Endothelial cell of umbilical vein (primary cell): ENCODE results near the gene HMBS. TPM values are rescaled to one million over a fixed set of nuclear protein-coding genes. Genes with fewer than 3 reads are reported as not detected.

Experiments
- BruUV-seq: library from RNA; stranded (reverse); fragments of 400-500 nt; replicated peaks from 2 replicates; lab custom pipeline; 2021; lab: Mats Ljungman, UMichigan
- CTCF ChIA-PET: fragments of 300-600, 350-600 bp; sonication (Branson Sonifier 250); formaldehyde crosslinking; loops from one replicate; lab custom pipeline; 2021; ENCODE audit warnings: antibody characterized with exemption, inconsistent platforms; lab: Charles Lee
- POLR2A ChIA-PET: fragments of 300-600, 350-600 bp; sonication (Branson Sonifier 250); formaldehyde crosslinking; loops from one replicate; lab custom pipeline; 2021; ENCODE audit warnings: antibody characterized with exemption, inconsistent platforms; lab: Charles Lee
- DNase-seq: peaks from one replicate; pipeline ENCODE4 v3.0.0-alpha.2; 2011; ENCODE audit warnings: low read depth, low spot score
- FAIRE-seq: peaks from 2 replicates; lab custom pipeline; 2011; peaks lifted over from hg19 to GRCh38; lab: Jason Lieb, UNC
- H2AFZ ChIP-seq: 2 replicates; pipeline ENCODE4 v1.6.0; 2012; ENCODE audit warnings: low read depth, low read length, control low read depth, inconsistent platforms
- H3K27ac ChIP-seq: 2 replicates; pipeline ENCODE4 v1.5.1; 2011; ENCODE audit warnings: low read depth, mild to moderate bottlenecking, control low read depth, low read length, moderate library complexity; ENCODE audit not compliant: insufficient read depth
- H3K27me3 ChIP-seq, 2 experiments: 2 replicates each; pipeline versions ENCODE4 v1.6.0 to v1.6.1; 2011; ENCODE audit warnings: low read length in 2 of 2, mixed read lengths in 1 of 2; ENCODE audit not compliant: control insufficient read depth in 2 of 2, insufficient read depth in 2 of 2
- H3K36me3 ChIP-seq, 2 experiments: 2 replicates in 1 of 2; 3 replicates in 1 of 2; pipeline ENCODE4 v1.5.1; 2011; ENCODE audit warnings: low read length in 2 of 2, mild to moderate bottlenecking in 1 of 2, moderate library complexity in 1 of 2; ENCODE audit not compliant: control insufficient read depth in 2 of 2, insufficient read depth in 2 of 2; ENCODE audit errors: extremely low read depth in 1 of 2
- H3K4me1 ChIP-seq: 3 replicates; pipeline ENCODE4 v1.5.1; 2011; ENCODE audit warnings: mild to moderate bottlenecking, low read length; ENCODE audit not compliant: control insufficient read depth, insufficient read depth; ENCODE audit errors: extremely low read depth
- H3K4me2 ChIP-seq: 2 replicates; pipeline ENCODE4 v1.6.1; 2011; ENCODE audit warnings: low read length, control low read depth, mixed read lengths; ENCODE audit not compliant: insufficient read depth
- H3K4me3 ChIP-seq, 3 experiments: fragments of 200-600 bp in 1 of 3; sonication (generic), shearing (Covaris generic) in 1 of 3; replicated peaks in 1 of 3; 2 replicates each; pipeline ENCODE4 v1.5.1; 2011 to 2016; ENCODE audit warnings: control low read depth in 3 of 3, low read length in 3 of 3, mild to moderate bottlenecking in 2 of 3, inconsistent platforms in 1 of 3, low read depth in 1 of 3, moderate library complexity in 1 of 3; ENCODE audit not compliant: insufficient read depth in 1 of 3
- H3K79me2 ChIP-seq: 2 replicates; pipeline ENCODE4 v1.6.0; 2012; ENCODE audit warnings: low read length, inconsistent platforms; ENCODE audit not compliant: control insufficient read depth, insufficient read depth
- H3K9ac ChIP-seq: replicated peaks from 2 replicates; pipeline ENCODE3; 2011; ENCODE audit warnings: low read length, control low read depth; ENCODE audit not compliant: insufficient read depth; ENCODE audit errors: extremely low read depth
- H3K9me1 ChIP-seq: replicated peaks from 3 replicates; pipeline ENCODE4 v1.6.0; 2011; ENCODE audit warnings: mild to moderate bottlenecking, low read length; ENCODE audit not compliant: control insufficient read depth, insufficient read depth; ENCODE audit errors: extremely low read depth
- H3K9me3 ChIP-seq: replicated peaks from 2 replicates; pipeline ENCODE4 v1.5.1; 2012; ENCODE audit warnings: low read length, inconsistent platforms; ENCODE audit not compliant: control insufficient read depth, insufficient read depth
- H4K20me1 ChIP-seq: replicated peaks from 2 replicates; pipeline ENCODE3; 2011; ENCODE audit warnings: mild to moderate bottlenecking, low read length; ENCODE audit not compliant: control insufficient read depth, insufficient read depth; ENCODE audit errors: extremely low read depth
- EZH2 ChIP-seq: IDR thresholded peaks from 2 replicates; pipeline ENCODE4 v1.6.1; 2012; ENCODE audit warnings: borderline replicate concordance, low read depth, mild to moderate bottlenecking, moderate library complexity, low read length, inconsistent platforms; ENCODE audit not compliant: severe bottlenecking
- FOS ChIP-seq: IDR thresholded peaks from 2 replicates; pipeline ENCODE4 v1.6.1; 2011; ENCODE audit warnings: mild to moderate bottlenecking, low read length, moderate library complexity, borderline replicate concordance; ENCODE audit not compliant: insufficient read depth
- GATA2 ChIP-seq: IDR thresholded peaks from 2 replicates; pipeline ENCODE4 v1.7.0; 2011; ENCODE audit warnings: low read depth, mild to moderate bottlenecking, moderate library complexity, mixed read lengths, low read length; ENCODE audit not compliant: insufficient read length, insufficient read depth
- JUN ChIP-seq: IDR thresholded peaks from 2 replicates; pipeline ENCODE4 v1.6.1; 2011; ENCODE audit warnings: borderline replicate concordance, low read depth; ENCODE audit not compliant: insufficient read length, insufficient read depth
- MYC ChIP-seq: IDR thresholded peaks from one replicate; pipeline ENCODE4 v1.6.1; 2011; ENCODE audit warnings: mild to moderate bottlenecking, low read depth, low read length
- POLR2A ChIP-seq: IDR thresholded peaks from 2 replicates; pipeline ENCODE4 v1.6.1; 2012; ENCODE audit warnings: low read depth, mild to moderate bottlenecking, control low read depth, low read length
- dilution Hi-C: fragments of 300-500 bp; cut with MboI; formaldehyde crosslinking; loops from one replicate; pipeline ENCODE4 v1.15.0; 2019; ENCODE audit warnings: low sequenced_read_pairs; ENCODE audit not compliant: extremely low pct_ligation_motif_present
- intact Hi-C: fragments of 100-400 bp; cut with micrococcal nuclease; formaldehyde crosslinking; loops from one replicate; pipeline ENCODE4 v1.10.0; 2022
- polyA plus RNA-seq, 4 experiments: library from polyadenylated mRNA; depleted of rRNA in 3 of 4; stranded (reverse) in 3 of 4; unstranded in 1 of 4; fragments of >200 nt; gene quantifications; 2 replicates each; pipeline versions ENCODE4 v1.2.1 to v1.2.3, GENCODE V29; 2011 to 2012; ENCODE audit warnings: missing spikeins in 1 of 4
- total RNA-seq: library from RNA; stranded (reverse); gene quantifications from 2 replicates; pipeline ENCODE4 v1.2.3, GENCODE V29; 2021

The HMBS gene
- total and polyA plus RNA-seq, 2 donors (not counting 3 experiments of a cell fraction or from before 2014, with no cell fraction given), result 13.5 to 24.8 TPM

- intact Hi-C loops (no loop called here), dilution Hi-C loops (no loop called here)
- no peak for DNase-seq
- Histone ChIP-seq H3K4me2 (no peak overlapping the region), H3K4me1 (peaks cover 15% of the 10 kb centered on the region), H3K9me1 (no peaks in the 10 kb centered on the region), H4K20me1 (no peaks in the 10 kb centered on the region), H3K27ac (no peak overlapping the region), H3K79me2 (no peaks in the 10 kb centered on the region), H3K9ac (no peak overlapping the region), H3K4me3 (no peak overlapping the region), H3K36me3 (peaks cover 7 to 25% of the 10 kb centered on the region in 2 experiments), H2AFZ (no peak overlapping the region), H3K9me3 (no peaks in the 10 kb centered on the region), H3K27me3 (no peaks in the 10 kb centered on the region)
- no peak for TF ChIP-seq EZH2
- TF ChIP-seq GATA2, result no peak
- TF ChIP-seq FOS, result no peak
- BruUV-seq, result no TSS peak
- POLR2A ChIA-PET, result no interaction called here
- no peak for FAIRE-seq
- CTCF ChIA-PET, result interaction anchor here (1.6 kb wide), 1 partner anchor 15 kb away, joined by 4 read pairs; a partner anchor contains a TSS
Measured at GRCh38 chr11:119110439-119110838, 25.8 kb downstream of the HMBS start.

DNA sequence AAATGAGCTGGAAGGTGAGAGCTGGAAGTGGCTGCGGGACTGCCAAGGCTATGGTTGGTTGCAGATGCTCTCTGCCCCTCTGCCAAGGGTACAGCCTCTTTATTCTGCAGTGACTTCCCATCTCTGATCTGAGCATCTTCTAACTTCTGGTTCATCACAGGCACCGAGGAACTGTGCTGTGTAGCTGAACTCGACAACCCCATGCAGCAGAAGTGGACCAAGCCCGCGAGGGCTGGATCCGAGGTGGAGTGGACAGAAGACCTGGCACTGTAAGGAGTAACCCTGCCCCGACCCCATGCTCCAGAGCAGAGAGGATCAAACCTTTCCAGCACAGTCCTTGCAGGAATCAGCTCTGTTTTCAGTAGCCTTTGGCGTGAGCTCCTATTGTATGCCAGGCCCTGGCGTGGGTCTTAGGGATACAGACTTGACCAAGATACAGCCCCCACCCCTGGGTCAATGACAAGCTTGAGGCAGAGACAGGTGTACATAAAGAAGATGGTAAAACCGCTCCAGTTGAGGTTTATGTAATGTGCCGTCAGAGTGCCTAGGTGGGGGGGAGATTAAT lies 26.8 kb downstream of the HMBS start:
- BruUV-seq, result no TSS peak
- DNase-seq, result no peak
- intact Hi-C loops, result no loop called here
- no peaks in the 10 kb centered on the region for H4K20me1 ChIP-seq
- CTCF ChIA-PET, result interaction anchor here (1.7 kb wide), 1 partner anchor 9 kb away, joined by 6 read pairs; no protein-coding TSS in a partner anchor
- no peak overlapping the region for H3K27ac ChIP-seq
- H3K4me2 ChIP-seq, result no peak overlapping the region
- no peaks in the 10 kb centered on the region for H3K9me1 ChIP-seq
- no peak overlapping the region for H3K9ac ChIP-seq
- no peak for TF ChIP-seq JUN
- TF ChIP-seq MYC, result no peak
- no peak for TF ChIP-seq POLR2A
- TF ChIP-seq FOS, result no peak
- H3K4me1 ChIP-seq, result peaks cover 18% of the 10 kb centered on the region
- dilution Hi-C loops, result no loop called here
- H2AFZ ChIP-seq, result no peak overlapping the region
- H3K27me3 ChIP-seq, result no peaks in the 10 kb centered on the region
- H3K79me2 ChIP-seq, result no peaks in the 10 kb centered on the region
- H3K4me3 ChIP-seq, result no peak overlapping the region
- FAIRE-seq, result no peak
- H3K36me3 ChIP-seq, result peaks cover 7 to 25% of the 10 kb centered on the region in 2 experiments
- POLR2A ChIA-PET, result no interaction called here
- no peaks in the 10 kb centered on the region for H3K9me3 ChIP-seq
